ENCODE data around the gene TIAM1.

- TF ChIP-seq CTCF (IDR thresholded peaks at IDR 0.05; ENCODE audit: borderline replicate concordance, extremely low read depth, low read length, poor library complexity, severe bottlenecking) (no peak), EZH2 (IDR thresholded peaks at IDR 0.05; ENCODE audit: borderline replicate concordance, low read depth, low read length, severe bottlenecking) (no peak)
These were observed 7.9 kb upstream of the TIAM1 start for GRCh38 chr21:31351960-31352359.

Data from DND-41 (cell line).